H9 (cell line): ENCODE data around the gene ZNF521. TPM values are rescaled to one million over a fixed set of nuclear protein-coding genes. Genes with fewer than 3 reads are reported as not detected.

Experiments used
- DNase-seq: peaks from one replicate; pipeline ENCODE4 v3.0.0-alpha.2; 2017
- H2AFZ ChIP-seq: one replicate; pipeline ENCODE4 v1.6.1; 2013; ENCODE audit warnings: mild to moderate bottlenecking, low read length, control low read depth, moderate library complexity
- H2AK5ac ChIP-seq: 2 replicates; pipeline ENCODE4 v1.6.1; 2013; ENCODE audit warnings: low read length, control low read depth, mixed read lengths; ENCODE audit not compliant: insufficient read length
- H2BK120ac ChIP-seq: one replicate; pipeline ENCODE4 v1.6.1; 2013; ENCODE audit warnings: low read depth, mild to moderate bottlenecking, low read length, control low read depth, inconsistent platforms; ENCODE audit not compliant: poor library complexity, severe bottlenecking
- H2BK12ac ChIP-seq: 2 replicates; pipeline ENCODE4 v1.6.1; 2013; ENCODE audit warnings: low read length, control low read depth, mixed read lengths, low read depth; ENCODE audit not compliant: insufficient read length
- H2BK15ac ChIP-seq: 2 replicates; pipeline ENCODE4 v1.6.1; 2013; ENCODE audit warnings: low read depth, low read length, control low read depth
- H2BK20ac ChIP-seq: one replicate; pipeline ENCODE4 v1.6.1; 2013; ENCODE audit warnings: low read depth, mild to moderate bottlenecking, low read length, control low read depth, inconsistent platforms; ENCODE audit not compliant: poor library complexity, severe bottlenecking
- H2BK5ac ChIP-seq: 2 replicates; pipeline ENCODE4 v1.6.1; 2013; ENCODE audit warnings: low read length, control low read depth, mixed read lengths; ENCODE audit not compliant: insufficient read length
- H3K14ac ChIP-seq: 2 replicates; pipeline ENCODE4 v1.6.1; 2013; ENCODE audit warnings: low read length, control low read depth; ENCODE audit not compliant: insufficient read depth
- H3K18ac ChIP-seq: 2 replicates; pipeline ENCODE4 v1.6.1; 2013; ENCODE audit warnings: low read depth, mild to moderate bottlenecking, mixed read lengths, low read length, control low read depth; ENCODE audit not compliant: insufficient read length
- H3K23ac ChIP-seq: 2 replicates; pipeline ENCODE4 v1.6.1; 2013; ENCODE audit warnings: low read length, control low read depth, mixed read lengths, low read depth; ENCODE audit not compliant: insufficient read length
- H3K23me2 ChIP-seq: 2 replicates; pipeline ENCODE4 v1.6.1; 2013; ENCODE audit warnings: low read depth, mild to moderate bottlenecking, mixed read lengths, low read length, control low read depth; ENCODE audit not compliant: insufficient read length, poor library complexity, severe bottlenecking
- H3K27ac ChIP-seq: 2 replicates; pipeline ENCODE4 v1.5.1; 2013; ENCODE audit warnings: low read length, control low read depth, mixed read lengths, low read depth; ENCODE audit not compliant: insufficient read length
- H3K27me3 ChIP-seq: 2 replicates; pipeline ENCODE4 v1.6.1; 2013; ENCODE audit warnings: low read length, control low read depth, inconsistent platforms; ENCODE audit not compliant: insufficient read depth
- H3K4ac ChIP-seq: 2 replicates; pipeline ENCODE4 v1.6.1; 2013; ENCODE audit warnings: low read depth, mild to moderate bottlenecking, control low read depth, inconsistent platforms, low read length, moderate library complexity
- H3K4me1 ChIP-seq: 2 replicates; pipeline ENCODE4 v1.6.1; 2013; ENCODE audit warnings: low read length, control low read depth, inconsistent platforms; ENCODE audit not compliant: insufficient read depth
- H3K4me2 ChIP-seq: 2 replicates; pipeline ENCODE4 v1.6.1; 2013; ENCODE audit warnings: low read length, control low read depth, mixed read lengths; ENCODE audit not compliant: insufficient read length, insufficient read depth
- H3K56ac ChIP-seq: 2 replicates; pipeline ENCODE4 v1.6.1; 2013; ENCODE audit warnings: low read depth, mild to moderate bottlenecking, mixed read lengths, low read length, control low read depth; ENCODE audit not compliant: insufficient read length
- H3K79me1 ChIP-seq: 2 replicates; pipeline ENCODE4 v1.6.1; 2013; ENCODE audit warnings: low read depth, mild to moderate bottlenecking, moderate library complexity, low read length, control low read depth, inconsistent platforms; ENCODE audit not compliant: insufficient read depth, poor library complexity, severe bottlenecking
- H3K79me2 ChIP-seq: 2 replicates; pipeline ENCODE4 v1.6.1; 2013; ENCODE audit warnings: low read length, control low read depth, inconsistent platforms; ENCODE audit not compliant: insufficient read depth
- H3K9ac ChIP-seq: 2 replicates; pipeline ENCODE4 v1.6.1; 2013; ENCODE audit warnings: low read length, control low read depth, mixed read lengths; ENCODE audit not compliant: insufficient read length; ENCODE audit errors: extremely low read depth
- H3K9me3 ChIP-seq: one replicate; pipeline ENCODE4 v1.6.1; 2013; ENCODE audit warnings: low read depth, low read length, inconsistent platforms; ENCODE audit not compliant: control insufficient read depth
- H3T11ph ChIP-seq: one replicate; pipeline ENCODE4 v1.6.1; 2013; ENCODE audit warnings: mild to moderate bottlenecking, low read length, control low read depth, inconsistent platforms
- H4K20me1 ChIP-seq: one replicate; pipeline ENCODE4 v1.6.1; 2013; ENCODE audit not compliant: control insufficient read depth, insufficient read length, insufficient read depth
- H4K5ac ChIP-seq: 2 replicates; pipeline ENCODE4 v1.6.1; 2013; ENCODE audit warnings: low read depth, mild to moderate bottlenecking, mixed read lengths, low read length, control low read depth; ENCODE audit not compliant: insufficient read length
- H4K8ac ChIP-seq: replicated peaks from 2 replicates; pipeline ENCODE4 v1.6.1; 2013; ENCODE audit warnings: low read length, control low read depth, mixed read lengths, low read depth; ENCODE audit not compliant: insufficient read length
- H4K91ac ChIP-seq: 2 replicates; pipeline ENCODE4 v1.6.1; 2013; ENCODE audit warnings: low read depth, mild to moderate bottlenecking, moderate library complexity, mixed read lengths, low read length, control low read depth; ENCODE audit not compliant: insufficient read length
- H3K27ac Mint-ChIP-seq, 3 experiments: 2 replicates in 2 of 3; 3 replicates in 1 of 3; pipeline ENCODE4 v1.8.0; 2020 to 2021; ENCODE audit warnings: mixed read lengths in 3 of 3, mild to moderate bottlenecking in 1 of 3, moderate library complexity in 1 of 3
- H3K27me3 Mint-ChIP-seq: 2 replicates; pipeline ENCODE4 v1.8.0; 2021; ENCODE audit warnings: low read depth, mild to moderate bottlenecking, moderate library complexity, mixed read lengths
- H3K36me3 Mint-ChIP-seq, 3 experiments: 2 replicates in 2 of 3; 3 replicates in 1 of 3; pipeline ENCODE4 v1.8.0; 2020 to 2021; ENCODE audit warnings: low read depth in 3 of 3, mixed read lengths in 3 of 3; ENCODE audit not compliant: insufficient read depth in 1 of 3
- H3K4me1 Mint-ChIP-seq, 2 experiments: 2 replicates each; pipeline ENCODE4 v1.8.0; 2020; ENCODE audit warnings: mixed read lengths in 2 of 2
- H3K4me3 Mint-ChIP-seq, 2 experiments: 2 replicates in 1 of 2; 3 replicates in 1 of 2; pipeline ENCODE4 v1.8.0; 2020 to 2021; ENCODE audit warnings: mild to moderate bottlenecking in 2 of 2, mixed read lengths in 2 of 2, moderate library complexity in 1 of 2
- H3K9me3 Mint-ChIP-seq, 2 experiments: 2 replicates in 1 of 2; 3 replicates in 1 of 2; pipeline ENCODE4 v1.8.0; 2020; ENCODE audit warnings: mild to moderate bottlenecking in 2 of 2, mixed read lengths in 2 of 2, moderate library complexity in 1 of 2
- WGBS: extraction: QIAGEN DNeasy Blood & Tissue Kit; methylation state at CpG from one replicate; pipeline ENCODE4 v1.1.7; 2013; ENCODE audit warnings: missing lambda C conversion rate, low lambda C conversion rate, mixed read lengths; ENCODE audit not compliant: insufficient read length; ENCODE audit errors: extremely low coverage; 5-methylcytosine and 5-hydroxymethylcytosine counted together
- total RNA-seq: library from RNA; stranded (reverse); gene quantifications from 2 replicates; pipeline ENCODE4 v1.2.1, GENCODE V29; 2021
- TF ChIP-seq, protein P1 (sequence below): fragments of 200-600 bp; sonication (generic); conservative IDR thresholded peaks from 3 replicates; pipeline ENCODE4 v1.8.0; 2021; ENCODE audit warnings: antibody characterized with exemption, mild to moderate bottlenecking

Gene ZNF521
- total RNA-seq, 1 experiment from 2014 or later: 3.3 TPM

DNA sequence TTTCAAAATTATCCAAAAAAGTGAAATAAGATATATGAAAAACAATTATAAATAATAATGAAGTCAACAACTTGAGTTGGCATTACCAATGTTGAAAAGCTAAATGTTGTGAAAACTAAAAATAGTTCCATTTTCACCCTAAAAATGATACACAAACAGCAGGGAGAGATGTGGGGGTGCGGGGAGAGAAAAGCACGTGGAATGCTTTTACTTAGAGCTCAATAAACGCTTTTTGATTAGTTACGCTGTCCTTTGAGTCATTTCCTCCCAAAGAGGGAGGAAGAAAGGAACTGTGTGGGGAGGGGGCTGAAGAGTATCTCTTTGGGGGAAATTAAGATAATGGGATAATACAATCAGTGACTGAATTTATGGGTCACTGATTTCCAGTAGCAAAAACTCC lies 29.2 kb downstream of the ZNF521 start:
- Histone ChIP-seq H4K91ac (no peak overlapping the region), H2BK20ac (no peak overlapping the region), H2BK5ac (no peak overlapping the region), H3K79me2 (no peaks in the 10 kb centered on the region), H4K20me1 (no peaks in the 10 kb centered on the region), H3K23ac (no peak overlapping the region), H3K27me3 (no peaks in the 10 kb centered on the region), H2BK15ac (no peak overlapping the region), H3T11ph (no peak overlapping the region), H3K9me3 (no peaks in the 10 kb centered on the region), H2BK120ac (no peak overlapping the region), H2AK5ac (no peak overlapping the region), H3K4me2 (no peak overlapping the region), H3K4ac (no peak overlapping the region), H3K4me1 (no peaks in the 10 kb centered on the region), H2AFZ (no peak overlapping the region), H3K18ac (no peak overlapping the region), H2BK12ac (no peak overlapping the region), H3K9ac (no peak overlapping the region), H3K56ac (no peak overlapping the region), H4K8ac (no peak overlapping the region), H3K14ac (no peak overlapping the region), H3K27ac (no peak overlapping the region), H4K5ac (no peak overlapping the region), H3K79me1 (no peaks in the 10 kb centered on the region), H3K23me2 (no peaks in the 10 kb centered on the region)
- Mint-ChIP-seq H3K9me3 (no peaks in the 10 kb centered on the region), H3K4me1 (peaks cover 0 to 22% of the 10 kb centered on the region in 2 experiments; a peak in 2 of 4 replicates), H3K27me3 (no peaks in the 10 kb centered on the region), H3K36me3 (peaks cover 0 to 29% (median 5%) of the 10 kb centered on the region in 3 experiments; a peak in 3 of 7 replicates), H3K27ac (no peak overlapping the region; a peak in 1 of 7 replicates), H3K4me3 (no peak overlapping the region)
- TF ChIP-seq, protein P1, sequence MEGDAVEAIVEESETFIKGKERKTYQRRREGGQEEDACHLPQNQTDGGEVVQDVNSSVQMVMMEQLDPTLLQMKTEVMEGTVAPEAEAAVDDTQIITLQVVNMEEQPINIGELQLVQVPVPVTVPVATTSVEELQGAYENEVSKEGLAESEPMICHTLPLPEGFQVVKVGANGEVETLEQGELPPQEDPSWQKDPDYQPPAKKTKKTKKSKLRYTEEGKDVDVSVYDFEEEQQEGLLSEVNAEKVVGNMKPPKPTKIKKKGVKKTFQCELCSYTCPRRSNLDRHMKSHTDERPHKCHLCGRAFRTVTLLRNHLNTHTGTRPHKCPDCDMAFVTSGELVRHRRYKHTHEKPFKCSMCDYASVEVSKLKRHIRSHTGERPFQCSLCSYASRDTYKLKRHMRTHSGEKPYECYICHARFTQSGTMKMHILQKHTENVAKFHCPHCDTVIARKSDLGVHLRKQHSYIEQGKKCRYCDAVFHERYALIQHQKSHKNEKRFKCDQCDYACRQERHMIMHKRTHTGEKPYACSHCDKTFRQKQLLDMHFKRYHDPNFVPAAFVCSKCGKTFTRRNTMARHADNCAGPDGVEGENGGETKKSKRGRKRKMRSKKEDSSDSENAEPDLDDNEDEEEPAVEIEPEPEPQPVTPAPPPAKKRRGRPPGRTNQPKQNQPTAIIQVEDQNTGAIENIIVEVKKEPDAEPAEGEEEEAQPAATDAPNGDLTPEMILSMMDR: no peak
- no peak for DNase-seq
- no CpG with 5 or more reads among the region's 4 CpGs for WGBS
